GM23338 (cell line): ENCODE results near the gene FRMD1. TPM values are rescaled to one million over a fixed set of nuclear protein-coding genes. Genes with fewer than 3 reads are reported as not detected.

Source experiments
- CTCF ChIP-seq, 2 experiments: fragments of 200-600 bp in 1 of 2; sonication (generic) in 1 of 2; conservative IDR thresholded peaks; 2 replicates each; pipeline versions ENCODE4 v1.5.1 to v1.6.1; 2016 to 2017; ENCODE audit warnings: antibody characterized with exemption in 2 of 2, low read depth in 2 of 2, mild to moderate bottlenecking in 2 of 2, moderate library complexity in 1 of 2
- REST ChIP-seq: IDR thresholded peaks from one replicate; pipeline ENCODE4 v1.6.1; 2018; ENCODE audit warnings: antibody characterized with exemption; ENCODE audit not compliant: unreplicated experiment
- ZNF462 ChIP-seq: fragments of 250-450 bp; sonication (Bioruptor Pico); IDR thresholded peaks from 2 replicates; pipeline ENCODE4 v1.5.0; 2020; ENCODE audit warnings: mild to moderate bottlenecking, moderate library complexity
- polyA plus RNA-seq: library from polyadenylated mRNA; unstranded; fragments of >200 nt; fragmentation: Nextera tagmentation; extraction: Ambion mirVana; gene quantifications from 2 replicates; pipeline ENCODE4 v1.2.1, GENCODE V29; 2016
- total RNA-seq: library from RNA; depleted of rRNA; stranded (reverse); fragments of >200 nt; shearing (Covaris generic); gene quantifications from 2 replicates; pipeline ENCODE4 v1.2.3, GENCODE V29; 2014

FRMD1 gene
- total and polyA plus RNA-seq, 2 experiments from 2014 or later, result 1.0 to 2.0 TPM

GRCh38 chr6:168091381-168092264, 12.6 kb upstream of the FRMD1 start (continued):
- TF ChIP-seq ZNF462 (CRISPR knock-in tag), result no peak
- TF ChIP-seq CTCF (conservative IDR thresholded peaks at IDR 0.05; ENCODE audit: low read depth in 2 of 2), result no peak
- no peak for TF ChIP-seq REST
